ENCODE data around the gene PRKAR1A.
"Not testable (repeated sequence)": the region's sequence is repeated elsewhere in the genome, so short reads cannot be mapped to it uniquely, and the experiment has no call there.

The PRKAR1A gene

DNA sequence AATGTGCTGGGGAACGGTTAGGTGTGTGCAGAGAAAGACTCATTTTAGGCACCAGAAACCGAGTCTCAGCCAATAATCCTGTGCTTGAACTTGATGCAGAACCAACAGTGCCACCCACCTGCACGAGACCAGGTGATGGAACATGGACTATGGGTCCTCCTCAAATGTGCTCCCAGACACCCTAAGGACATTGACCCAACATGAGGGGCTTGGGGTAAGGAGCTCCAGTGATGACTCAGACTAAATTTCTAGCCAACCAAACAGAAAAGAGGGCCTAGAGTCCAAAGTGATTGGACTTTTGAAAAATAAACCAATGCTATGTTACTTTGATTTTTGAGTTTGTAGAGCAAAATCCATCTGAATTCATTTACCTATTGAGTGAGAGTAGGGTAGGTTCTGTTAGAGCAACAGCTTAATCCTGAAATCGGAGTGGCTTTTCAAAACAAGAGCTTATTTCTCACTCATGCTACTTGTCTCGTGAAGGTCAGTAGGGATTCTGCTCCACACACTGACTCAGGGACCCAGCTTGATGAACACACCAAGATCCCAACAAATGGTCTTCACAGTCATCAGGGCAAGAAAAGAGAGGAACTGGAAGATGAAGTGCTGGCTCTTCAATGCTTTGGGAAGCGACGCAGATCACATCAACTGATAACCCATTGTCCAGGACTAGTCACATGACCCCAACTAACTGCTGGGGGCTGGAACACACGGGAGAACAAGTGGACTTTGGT lies 67.1 kb downstream of the PRKAR1A start:
- DNase-seq, result no peak
- in situ Hi-C loops (cut with HindIII; ENCODE audit: low pct_ligation_motif_present, low sequenced_read_pairs), result no loop called here
- no peak overlapping the region for H3K27ac ChIP-seq
- H3K36me3 ChIP-seq (replicated peaks), result no peaks in the 10 kb centered on the region
- H3K4me3 ChIP-seq (ENCODE audit: low read depth, low read length), result no peak overlapping the region
- TF ChIP-seq, protein P1, sequence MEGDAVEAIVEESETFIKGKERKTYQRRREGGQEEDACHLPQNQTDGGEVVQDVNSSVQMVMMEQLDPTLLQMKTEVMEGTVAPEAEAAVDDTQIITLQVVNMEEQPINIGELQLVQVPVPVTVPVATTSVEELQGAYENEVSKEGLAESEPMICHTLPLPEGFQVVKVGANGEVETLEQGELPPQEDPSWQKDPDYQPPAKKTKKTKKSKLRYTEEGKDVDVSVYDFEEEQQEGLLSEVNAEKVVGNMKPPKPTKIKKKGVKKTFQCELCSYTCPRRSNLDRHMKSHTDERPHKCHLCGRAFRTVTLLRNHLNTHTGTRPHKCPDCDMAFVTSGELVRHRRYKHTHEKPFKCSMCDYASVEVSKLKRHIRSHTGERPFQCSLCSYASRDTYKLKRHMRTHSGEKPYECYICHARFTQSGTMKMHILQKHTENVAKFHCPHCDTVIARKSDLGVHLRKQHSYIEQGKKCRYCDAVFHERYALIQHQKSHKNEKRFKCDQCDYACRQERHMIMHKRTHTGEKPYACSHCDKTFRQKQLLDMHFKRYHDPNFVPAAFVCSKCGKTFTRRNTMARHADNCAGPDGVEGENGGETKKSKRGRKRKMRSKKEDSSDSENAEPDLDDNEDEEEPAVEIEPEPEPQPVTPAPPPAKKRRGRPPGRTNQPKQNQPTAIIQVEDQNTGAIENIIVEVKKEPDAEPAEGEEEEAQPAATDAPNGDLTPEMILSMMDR (IDR thresholded peaks at IDR 0.05; ENCODE audit: low read depth, low read length, missing control alignments), result no peak
- H3K27me3 ChIP-seq (replicated peaks), result no peaks in the 10 kb centered on the region

DNA sequence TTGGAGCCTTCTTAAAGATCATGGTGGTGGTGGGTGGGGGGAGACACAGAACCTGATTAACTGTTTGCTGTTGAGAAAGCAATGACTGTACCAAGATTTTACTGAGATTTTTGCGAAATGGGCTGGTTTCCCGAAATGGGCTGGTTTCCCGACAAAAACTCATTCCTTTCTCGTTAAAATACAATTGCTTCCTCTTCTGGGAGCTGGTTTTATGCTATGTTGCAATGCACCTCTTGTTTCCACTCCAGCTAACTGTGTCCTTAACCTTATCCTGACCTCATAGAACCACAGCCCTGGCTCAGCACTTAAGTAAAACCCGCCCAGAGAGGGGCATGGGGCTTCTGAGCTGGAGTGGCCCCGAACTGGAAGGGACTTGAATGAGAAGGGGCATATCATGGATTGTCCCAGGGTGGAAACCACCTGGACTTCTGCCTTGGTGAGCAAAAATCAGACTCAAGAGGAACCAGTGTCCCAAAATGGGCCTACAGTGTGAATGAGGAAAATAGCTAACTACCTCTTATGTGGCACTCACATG lies 68.1 kb downstream of the PRKAR1A start:
- H3K4me3 ChIP-seq (ENCODE audit: low read depth, low read length), result no peak overlapping the region
- TF ChIP-seq, protein P1 (IDR thresholded peaks at IDR 0.05; ENCODE audit: low read depth, low read length, missing control alignments), result no peak
- no peaks in the 10 kb centered on the region for H3K27me3 ChIP-seq (replicated peaks)
- in situ Hi-C loops (cut with HindIII; ENCODE audit: low pct_ligation_motif_present, low sequenced_read_pairs), result no loop called here
- no peak for DNase-seq
- H3K36me3 ChIP-seq (replicated peaks), result no peaks in the 10 kb centered on the region
- no peak overlapping the region for H3K27ac ChIP-seq

DNA sequence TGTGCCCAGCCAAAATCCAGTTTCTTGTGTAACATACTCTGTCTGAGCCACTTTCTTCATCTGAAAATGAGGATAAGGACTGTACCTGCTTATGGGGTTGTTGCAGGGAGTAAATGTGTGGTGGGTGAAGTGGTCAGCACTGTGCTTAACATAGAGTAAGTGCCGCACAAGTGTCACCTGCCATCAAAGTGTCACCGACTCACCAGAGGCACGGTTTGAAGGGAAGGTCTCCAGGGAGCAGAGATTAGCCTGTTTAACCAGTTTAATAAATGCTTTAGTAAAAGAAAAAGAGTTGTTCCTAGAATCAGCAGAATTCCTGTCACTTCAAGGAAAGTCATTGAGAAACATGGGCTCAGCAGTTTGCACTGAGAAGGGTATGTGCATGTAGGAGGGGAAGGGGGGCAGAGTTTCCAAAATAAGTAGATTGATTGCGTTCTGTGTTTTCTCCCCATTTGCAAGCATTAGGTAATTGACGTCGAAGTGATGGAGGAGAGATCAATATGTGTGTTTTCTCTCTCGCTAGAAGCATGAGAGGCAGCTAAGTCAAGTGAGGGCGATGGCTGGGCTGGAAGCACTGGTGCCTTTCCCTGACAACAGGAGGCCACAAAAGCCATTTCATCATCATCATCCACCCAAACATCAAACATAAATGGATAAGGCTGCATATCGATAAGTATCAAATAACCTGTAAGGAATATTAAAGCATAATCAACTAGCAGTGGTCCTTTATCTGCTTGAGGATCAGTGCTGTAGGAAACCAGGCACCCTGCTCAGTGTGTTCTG lies 69.8 kb downstream of the PRKAR1A start:
- H3K4me3 ChIP-seq (ENCODE audit: low read depth, low read length), result no peak overlapping the region
- no peak for DNase-seq
- H3K36me3 ChIP-seq (replicated peaks), result no peaks in the 10 kb centered on the region
- in situ Hi-C loops (cut with HindIII; ENCODE audit: low pct_ligation_motif_present, low sequenced_read_pairs), result no loop called here
- TF ChIP-seq, protein P1 (IDR thresholded peaks at IDR 0.05; ENCODE audit: low read depth, low read length, missing control alignments), result no peak
- H3K27ac ChIP-seq, result no peak overlapping the region
- peaks cover 2% of the 10 kb centered on the region for H3K27me3 ChIP-seq (replicated peaks)

DNA sequence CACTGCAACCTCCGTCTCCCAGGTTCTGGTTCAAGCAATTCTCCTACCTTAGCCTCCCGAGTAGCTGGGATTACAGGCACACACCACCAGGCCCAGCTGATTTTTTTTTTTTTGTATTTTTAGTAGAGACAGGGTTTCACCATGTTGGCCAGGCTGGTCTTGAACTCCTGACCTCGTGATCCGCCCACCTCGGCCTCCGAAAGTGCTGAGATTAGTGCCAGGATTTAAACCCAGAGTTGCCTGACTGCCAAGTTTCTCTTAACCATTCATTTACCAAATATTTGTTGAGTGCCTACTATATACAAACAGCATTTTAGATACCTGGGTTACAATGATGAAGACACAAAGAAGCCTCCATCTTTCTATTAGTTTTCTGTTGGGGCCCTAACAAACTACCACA lies 70.6 kb downstream of the PRKAR1A start:
- DNase-seq; H3K36me3 ChIP-seq (replicated peaks); H3K27me3 ChIP-seq (replicated peaks); H3K4me3 ChIP-seq (ENCODE audit: low read depth, low read length); in situ Hi-C loops (cut with HindIII; ENCODE audit: low pct_ligation_motif_present, low sequenced_read_pairs); H3K27ac ChIP-seq: not testable (repeated sequence)

DNA sequence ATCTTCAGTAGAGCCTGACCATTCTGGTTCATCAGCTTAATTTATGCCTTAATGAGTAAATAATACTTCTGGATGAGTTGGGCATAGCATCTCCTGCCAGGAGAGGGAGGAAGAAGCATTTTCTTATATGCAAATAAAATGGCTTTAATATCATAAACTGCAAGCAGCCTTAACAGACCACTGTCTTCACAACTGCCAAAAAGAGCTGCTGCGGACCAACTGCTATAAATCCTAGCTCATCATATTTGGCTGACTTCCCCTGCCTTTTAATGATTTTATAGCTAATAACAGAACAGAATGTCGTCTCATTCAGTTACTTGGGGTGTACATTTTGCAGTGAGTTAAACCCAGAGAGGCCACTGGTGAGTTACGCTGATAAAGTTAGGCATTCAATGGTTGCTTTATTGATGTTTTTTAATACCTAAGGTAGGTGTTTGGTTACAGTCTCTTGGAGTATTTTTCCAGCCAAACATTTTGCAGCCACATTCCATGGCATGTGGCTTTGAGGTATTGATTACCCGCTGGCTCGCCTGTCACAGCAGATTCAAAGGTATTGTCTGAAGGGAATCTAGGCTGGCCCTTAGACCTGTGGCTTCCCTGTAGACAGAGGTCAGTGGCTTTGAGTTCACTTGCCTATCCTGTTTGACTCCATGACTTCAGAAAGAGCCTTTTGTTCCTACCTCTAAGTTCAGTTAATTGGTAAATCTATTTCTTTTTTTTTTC lies 72.5 kb downstream of the PRKAR1A start:
- H3K4me3 ChIP-seq (ENCODE audit: low read depth, low read length), result no peak overlapping the region
- H3K27me3 ChIP-seq (replicated peaks), result peaks cover 2% of the 10 kb centered on the region
- TF ChIP-seq, protein P1 (IDR thresholded peaks at IDR 0.05; ENCODE audit: low read depth, low read length, missing control alignments), result no peak
- no peak for DNase-seq
- H3K36me3 ChIP-seq (replicated peaks), result no peaks in the 10 kb centered on the region
- in situ Hi-C loops (cut with HindIII; ENCODE audit: low pct_ligation_motif_present, low sequenced_read_pairs), result no loop called here
- no peak overlapping the region for H3K27ac ChIP-seq

DNA sequence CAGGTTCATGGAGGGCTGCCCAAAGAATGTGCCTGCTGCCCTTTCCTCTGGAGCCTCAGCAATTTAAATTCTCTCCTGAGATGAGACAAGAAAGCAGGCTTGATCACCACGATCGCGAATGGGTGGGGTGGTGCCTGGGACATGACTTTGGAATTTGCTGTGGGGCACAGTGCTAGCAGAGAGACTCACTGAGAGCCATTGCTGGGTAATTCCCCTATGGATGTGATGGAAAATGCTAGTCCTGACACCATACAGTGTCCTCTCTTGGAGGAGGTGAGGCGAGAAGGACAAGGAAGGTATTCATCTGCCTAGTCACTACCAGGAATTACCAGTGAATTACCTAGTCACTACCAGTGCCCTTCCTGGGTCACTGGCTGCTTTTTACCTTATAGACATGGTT lies 73.4 kb downstream of the PRKAR1A start:
- H3K4me3 ChIP-seq (ENCODE audit: low read depth, low read length), result no peak overlapping the region
- no peaks in the 10 kb centered on the region for H3K36me3 ChIP-seq (replicated peaks)
- H3K27me3 ChIP-seq (replicated peaks), result peaks cover 2% of the 10 kb centered on the region
- TF ChIP-seq, protein P1 (IDR thresholded peaks at IDR 0.05; ENCODE audit: low read depth, low read length, missing control alignments), result no peak
- no peak overlapping the region for H3K27ac ChIP-seq
- DNase-seq, result no peak
- in situ Hi-C loops (cut with HindIII; ENCODE audit: low pct_ligation_motif_present, low sequenced_read_pairs), result no loop called here
